Testis (tissue), 2 donors: Measurements from ENCODE around the gene PGM2L1.

Experiments
- POLR2A ChIP-seq: fragments of 450-650 bp; IDR thresholded peaks from one replicate; pipeline ENCODE4 v1.6.1; 2017; ENCODE audit warnings: antibody characterized with exemption, mild to moderate bottlenecking, moderate library complexity
- TF ChIP-seq, protein P1 (sequence below), 3 experiments: fragments of 450-650 bp in 2 of 3; fragments of 200-600 bp in 1 of 3; sonication (generic) in 1 of 3; IDR thresholded peaks; one replicate each; pipeline ENCODE4 v1.5.1; 2016 to 2019; ENCODE audit warnings: antibody characterized with exemption in 3 of 3, mild to moderate bottlenecking in 2 of 3, moderate library complexity in 1 of 3

DNA sequence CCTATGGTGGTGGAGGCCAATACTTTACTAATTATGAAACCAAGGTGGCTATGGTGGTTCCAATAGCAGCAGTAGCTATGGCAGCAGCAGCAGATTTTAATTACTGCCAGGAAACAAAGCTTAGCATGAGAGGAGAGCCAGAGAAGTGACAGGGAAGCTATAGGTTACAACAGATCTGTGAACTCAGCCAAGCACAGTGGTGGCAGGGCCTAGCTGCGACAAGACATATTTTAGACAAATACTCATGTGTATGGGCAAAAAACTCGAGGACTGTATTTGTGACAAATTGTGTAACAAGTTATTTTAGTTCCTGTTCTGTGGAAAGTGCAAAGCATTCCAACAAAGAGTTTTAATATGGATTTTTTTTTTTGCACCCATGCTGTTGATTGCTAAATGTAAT, 42.6 kb downstream of the PGM2L1 start:
- TF ChIP-seq, protein P1, sequence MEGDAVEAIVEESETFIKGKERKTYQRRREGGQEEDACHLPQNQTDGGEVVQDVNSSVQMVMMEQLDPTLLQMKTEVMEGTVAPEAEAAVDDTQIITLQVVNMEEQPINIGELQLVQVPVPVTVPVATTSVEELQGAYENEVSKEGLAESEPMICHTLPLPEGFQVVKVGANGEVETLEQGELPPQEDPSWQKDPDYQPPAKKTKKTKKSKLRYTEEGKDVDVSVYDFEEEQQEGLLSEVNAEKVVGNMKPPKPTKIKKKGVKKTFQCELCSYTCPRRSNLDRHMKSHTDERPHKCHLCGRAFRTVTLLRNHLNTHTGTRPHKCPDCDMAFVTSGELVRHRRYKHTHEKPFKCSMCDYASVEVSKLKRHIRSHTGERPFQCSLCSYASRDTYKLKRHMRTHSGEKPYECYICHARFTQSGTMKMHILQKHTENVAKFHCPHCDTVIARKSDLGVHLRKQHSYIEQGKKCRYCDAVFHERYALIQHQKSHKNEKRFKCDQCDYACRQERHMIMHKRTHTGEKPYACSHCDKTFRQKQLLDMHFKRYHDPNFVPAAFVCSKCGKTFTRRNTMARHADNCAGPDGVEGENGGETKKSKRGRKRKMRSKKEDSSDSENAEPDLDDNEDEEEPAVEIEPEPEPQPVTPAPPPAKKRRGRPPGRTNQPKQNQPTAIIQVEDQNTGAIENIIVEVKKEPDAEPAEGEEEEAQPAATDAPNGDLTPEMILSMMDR (IDR thresholded peaks at IDR 0.05), result no peak
- no peak for TF ChIP-seq POLR2A
